HG03103 (cell line): ENCODE measurements around the gene PLEKHB2.
"Not testable (repeated sequence)": the region's sequence is repeated elsewhere in the genome, so short reads cannot be mapped to it uniquely, and the experiment has no call there.

Source experiments
- ATAC-seq: cut with Tn5 transposase; IDR thresholded peaks from one replicate; pipeline ENCODE4 v1.9.1; 2021; ENCODE audit warnings: low read depth; ENCODE audit not compliant: unreplicated experiment

PLEKHB2 gene

GRCh38 chr2:131093696-131094462 lies 11.3 kb upstream of the PLEKHB2 start:
- peak; percentile 56 for ATAC-seq

- ATAC-seq, result no peak
These were observed 10.5 kb upstream of the PLEKHB2 start for GRCh38 chr2:131094463-131095281.

- ATAC-seq, result no peak
These were observed 2.0 kb upstream of the PLEKHB2 start for GRCh38 chr2:131103165-131103564.

GRCh38 chr2:131104487-131105155 lies 515 bp upstream of the PLEKHB2 start:
- peak; percentile 69 for ATAC-seq

- peak; percentile 37 for ATAC-seq
These were observed 1.0 kb downstream of the PLEKHB2 start for GRCh38 chr2:131105950-131106801.

GRCh38 chr2:131112529-131112928 lies 7.4 kb downstream of the PLEKHB2 start:
- no peak for ATAC-seq

- ATAC-seq, result no peak
These were observed 8.6 kb downstream of the PLEKHB2 start for GRCh38 chr2:131113566-131114227.

- not testable (repeated sequence) for ATAC-seq
These were observed 9.8 kb downstream of the PLEKHB2 start for GRCh38 chr2:131114950-131115349.

GRCh38 chr2:131115752-131116151 lies 10.6 kb downstream of the PLEKHB2 start:
- no peak for ATAC-seq

- no peak for ATAC-seq
These were observed 15.7 kb downstream of the PLEKHB2 start for GRCh38 chr2:131120815-131121317.

GRCh38 chr2:131121464-131121863 lies 16.3 kb downstream of the PLEKHB2 start:
- no peak for ATAC-seq

GRCh38 chr2:131122496-131122895 lies 17.4 kb downstream of the PLEKHB2 start:
- no peak for ATAC-seq

- no peak for ATAC-seq
These were observed 18.1 kb downstream of the PLEKHB2 start for GRCh38 chr2:131123192-131123591.

- no peak for ATAC-seq
These were observed 20.1 kb downstream of the PLEKHB2 start for GRCh38 chr2:131125195-131125757.

- no peak for ATAC-seq
These were observed 21.3 kb downstream of the PLEKHB2 start for GRCh38 chr2:131126436-131126835.

- no peak for ATAC-seq
These were observed 21.9 kb downstream of the PLEKHB2 start for GRCh38 chr2:131127076-131127475.

- ATAC-seq, result no peak
These were observed 22.8 kb downstream of the PLEKHB2 start for GRCh38 chr2:131127981-131128380.

GRCh38 chr2:131130298-131130596 lies 25.1 kb downstream of the PLEKHB2 start:
- ATAC-seq, result no peak

GRCh38 chr2:131132729-131133128 lies 27.6 kb downstream of the PLEKHB2 start:
- no peak for ATAC-seq
